ENCODE measurements around the gene KLHL11.

KLHL11 gene

GRCh38 chr17:41868568-41868967, 3.3 kb upstream of the KLHL11 start:
- Histone ChIP-seq H3K27ac (ENCODE audit: low read depth, low read length) (no peak overlapping the region), H3K36me3 (ENCODE audit: control insufficient read depth, low read length) (peaks cover 69% of the 10 kb centered on the region), H3K9me3 (ENCODE audit: control insufficient read depth, insufficient read depth, low read length) (no peaks in the 10 kb centered on the region)

GRCh38 chr17:41865596-41865893, 322 bp upstream of the KLHL11 start:
- Histone ChIP-seq H4K20me1 (ENCODE audit: control insufficient read depth, insufficient read depth, low read depth, low read length) (peaks cover 13% of the 10 kb centered on the region), H3F3A (ENCODE audit: control insufficient read depth, insufficient read depth) (peaks cover 16% of the 10 kb centered on the region), H3K4me1 (ENCODE audit: control insufficient read depth, low read length) (peaks cover 25% of the 10 kb centered on the region), H3K4me3 (ENCODE audit: low read length) (peak overlapping the region; percentile 95), H3K27me3 (ENCODE audit: control insufficient read depth, low read length) (no peaks in the 10 kb centered on the region), H3K36me3 (ENCODE audit: control insufficient read depth, low read length) (peaks cover 47% of the 10 kb centered on the region), H3K79me2 (ENCODE audit: control insufficient read depth, low read length) (peaks cover 46% of the 10 kb centered on the region), H3K9me3 (ENCODE audit: control insufficient read depth, insufficient read depth, low read length) (no peaks in the 10 kb centered on the region), H3K27ac (ENCODE audit: low read depth, low read length) (peak overlapping the region; percentile 27; the same call in 1 of the 2 replicates), H3K9me2 (replicated peaks; ENCODE audit: control insufficient read depth, low read length) (no peaks in the 10 kb centered on the region), H3K4me2 (ENCODE audit: low read length) (peak overlapping the region; percentile 94)
- TF ChIP-seq CTCF (IDR thresholded peaks at IDR 0.05; ENCODE audit: low read depth, low read length, poor library complexity, severe bottlenecking) (no peak), EZH2phosphoT487 (IDR thresholded peaks at IDR 0.05; ENCODE audit: borderline replicate concordance, low read length) (no peak)

More at GRCh38 chr17:41868568-41868967, 3.3 kb upstream of the KLHL11 start:
- Histone ChIP-seq H3K4me1 (ENCODE audit: control insufficient read depth, low read length) (peaks cover 12% of the 10 kb centered on the region), H3K4me2 (ENCODE audit: low read length) (no peak overlapping the region), H3F3A (ENCODE audit: control insufficient read depth, insufficient read depth) (peaks cover 16% of the 10 kb centered on the region), H3K9me2 (replicated peaks; ENCODE audit: control insufficient read depth, low read length) (no peaks in the 10 kb centered on the region), H3K4me3 (ENCODE audit: low read length) (no peak overlapping the region), H3K79me2 (ENCODE audit: control insufficient read depth, low read length) (peaks cover 16% of the 10 kb centered on the region), H3K27me3 (ENCODE audit: control insufficient read depth, low read length) (no peaks in the 10 kb centered on the region), H4K20me1 (ENCODE audit: control insufficient read depth, insufficient read depth, low read depth, low read length) (peaks cover 8% of the 10 kb centered on the region)
- no peak for TF ChIP-seq EZH2phosphoT487 (IDR thresholded peaks at IDR 0.05; ENCODE audit: borderline replicate concordance, low read length)
- TF ChIP-seq CTCF (IDR thresholded peaks at IDR 0.05; ENCODE audit: low read depth, low read length, poor library complexity, severe bottlenecking) = no peak

- peak overlapping the region; percentile 44 for H3K27ac ChIP-seq (ENCODE audit: low read depth, low read length)
- peaks cover 25% of the 10 kb centered on the region for H3K4me1 ChIP-seq (ENCODE audit: control insufficient read depth, low read length)
- no peaks in the 10 kb centered on the region for H3K9me2 ChIP-seq (replicated peaks; ENCODE audit: control insufficient read depth, low read length)
- no peaks in the 10 kb centered on the region for H3K9me3 ChIP-seq (ENCODE audit: control insufficient read depth, insufficient read depth, low read length)
- peaks cover 20% of the 10 kb centered on the region for H4K20me1 ChIP-seq (ENCODE audit: control insufficient read depth, insufficient read depth, low read depth, low read length)
- H3K4me3 ChIP-seq (ENCODE audit: low read length) = peak overlapping the region; percentile 95
- H3K36me3 ChIP-seq (ENCODE audit: control insufficient read depth, low read length) = peaks cover 36% of the 10 kb centered on the region
- TF ChIP-seq CTCF (IDR thresholded peaks at IDR 0.05; ENCODE audit: low read depth, low read length, poor library complexity, severe bottlenecking) = no peak
- TF ChIP-seq EZH2phosphoT487 (IDR thresholded peaks at IDR 0.05; ENCODE audit: borderline replicate concordance, low read length) = no peak
- H3K4me2 ChIP-seq (ENCODE audit: low read length) = peak overlapping the region; percentile 94
- no peaks in the 10 kb centered on the region for H3K27me3 ChIP-seq (ENCODE audit: control insufficient read depth, low read length)
- H3K79me2 ChIP-seq (ENCODE audit: control insufficient read depth, low read length) = peaks cover 56% of the 10 kb centered on the region
- H3F3A ChIP-seq (ENCODE audit: control insufficient read depth, insufficient read depth) = peaks cover 16% of the 10 kb centered on the region
These were observed 756 bp downstream of the KLHL11 start for GRCh38 chr17:41864498-41864835.
